Upper lobe of left lung (tissue), 4 donors: ENCODE data around the gene ZDHHC8.

ENCODE experiments used
- EP300 ChIP-seq, 4 donors: sonication (generic); formaldehyde crosslinking; IDR thresholded peaks; one replicate each; pipeline ENCODE4 v1.5.1; 2017; ENCODE audit warnings: antibody characterized with exemption in 4 of 4, control low read depth in 2 of 4
- POLR2A ChIP-seq, 4 donors: fragments of 450-650 bp; IDR thresholded peaks; one replicate each; pipeline ENCODE4 v1.5.1; 2016 to 2017; ENCODE audit warnings: antibody characterized with exemption in 4 of 4, mild to moderate bottlenecking in 2 of 4
- POLR2AphosphoS5 ChIP-seq, 2 donors: sonication (generic); formaldehyde crosslinking; IDR thresholded peaks; one replicate each; pipeline ENCODE4 v1.5.1; 2017; ENCODE audit warnings: antibody characterized with exemption in 2 of 2
- TF ChIP-seq, protein P1 (sequence below), 6 experiments: fragments of 450-650 bp in 4 of 6; fragments of 200-600 bp in 2 of 6; sonication (generic) in 2 of 6; IDR thresholded peaks; one replicate each; pipeline ENCODE4 v1.5.1; 2016 to 2019; ENCODE audit warnings: antibody characterized with exemption in 6 of 6

DNA sequence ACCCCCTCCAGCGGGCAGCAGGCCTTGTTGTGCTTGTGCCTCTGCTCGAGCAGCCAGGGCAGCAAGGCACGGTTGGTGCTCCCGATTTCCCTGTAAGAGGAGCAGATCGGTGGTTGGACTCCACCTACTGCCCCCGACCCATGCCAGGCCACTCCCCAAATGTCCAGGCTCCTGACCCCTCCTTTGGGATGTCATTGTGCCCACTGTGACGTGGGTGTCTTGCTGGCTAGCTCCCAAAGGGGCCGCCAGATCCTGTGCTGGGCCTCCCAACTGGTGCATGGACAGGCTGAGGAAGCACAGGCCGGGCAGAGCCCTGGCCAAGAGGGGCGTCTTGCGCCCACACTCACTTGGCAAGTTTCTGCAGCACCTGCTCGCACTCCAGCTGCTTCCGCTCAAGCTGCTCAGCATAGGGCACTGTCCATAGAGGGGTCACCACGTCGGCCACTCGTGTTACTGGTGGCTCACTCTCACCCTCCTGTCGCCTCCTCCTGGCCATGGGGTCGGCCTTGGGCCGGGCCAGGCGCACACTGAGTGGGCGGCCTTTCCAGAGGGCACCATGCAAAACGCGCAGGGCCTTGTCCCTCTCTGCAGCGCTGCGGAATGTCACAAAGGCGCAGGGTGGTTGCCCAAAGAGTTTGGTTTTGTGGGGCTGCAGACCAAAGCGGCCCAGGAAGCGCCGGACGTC lies 15.8 kb upstream of the ZDHHC8 start, which contains the start of gene RANBP1:
- TF ChIP-seq, protein P1, sequence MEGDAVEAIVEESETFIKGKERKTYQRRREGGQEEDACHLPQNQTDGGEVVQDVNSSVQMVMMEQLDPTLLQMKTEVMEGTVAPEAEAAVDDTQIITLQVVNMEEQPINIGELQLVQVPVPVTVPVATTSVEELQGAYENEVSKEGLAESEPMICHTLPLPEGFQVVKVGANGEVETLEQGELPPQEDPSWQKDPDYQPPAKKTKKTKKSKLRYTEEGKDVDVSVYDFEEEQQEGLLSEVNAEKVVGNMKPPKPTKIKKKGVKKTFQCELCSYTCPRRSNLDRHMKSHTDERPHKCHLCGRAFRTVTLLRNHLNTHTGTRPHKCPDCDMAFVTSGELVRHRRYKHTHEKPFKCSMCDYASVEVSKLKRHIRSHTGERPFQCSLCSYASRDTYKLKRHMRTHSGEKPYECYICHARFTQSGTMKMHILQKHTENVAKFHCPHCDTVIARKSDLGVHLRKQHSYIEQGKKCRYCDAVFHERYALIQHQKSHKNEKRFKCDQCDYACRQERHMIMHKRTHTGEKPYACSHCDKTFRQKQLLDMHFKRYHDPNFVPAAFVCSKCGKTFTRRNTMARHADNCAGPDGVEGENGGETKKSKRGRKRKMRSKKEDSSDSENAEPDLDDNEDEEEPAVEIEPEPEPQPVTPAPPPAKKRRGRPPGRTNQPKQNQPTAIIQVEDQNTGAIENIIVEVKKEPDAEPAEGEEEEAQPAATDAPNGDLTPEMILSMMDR (IDR thresholded peaks at IDR 0.05), result no peak
- TF ChIP-seq POLR2A (IDR thresholded peaks at IDR 0.05) (no peak), POLR2AphosphoS5 (IDR thresholded peaks at IDR 0.05) (no peak), EP300 (IDR thresholded peaks at IDR 0.05) (no peak)
